ENCODE data around the gene TRERF1.

The TRERF1 gene

DNA sequence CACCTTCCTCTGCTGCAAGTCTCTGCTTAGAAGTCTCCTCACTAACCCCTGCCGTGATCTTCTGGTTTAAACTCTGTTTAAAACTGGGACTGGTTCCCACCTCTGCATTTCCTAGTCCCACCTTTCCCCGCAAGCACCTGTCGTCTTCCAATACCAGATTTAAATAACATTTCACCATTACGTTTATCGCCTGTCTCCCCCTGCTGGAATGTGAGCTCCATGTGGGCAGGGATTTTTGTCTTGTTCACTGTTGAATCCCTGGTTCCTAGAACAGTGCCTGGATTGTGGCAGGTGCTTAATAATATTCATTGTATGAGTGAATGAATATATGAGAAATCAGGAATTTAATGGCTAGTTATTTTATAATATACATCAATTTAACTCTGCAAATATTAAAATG is 275.9 kb downstream of the TRERF1 start:
- no peak for DNase-seq

Data from right hindlimb (tissue), 1 donor.